HG03469 (cell line): Measurements from ENCODE around the gene ZC3H18.

ENCODE experiments used
- ATAC-seq: cut with Tn5 transposase; IDR thresholded peaks from one replicate; pipeline ENCODE4 v1.9.1; 2021; ENCODE audit warnings: mild to moderate bottlenecking, moderate library complexity, moderate number of reproducible peaks; ENCODE audit not compliant: unreplicated experiment

Gene ZC3H18

DNA sequence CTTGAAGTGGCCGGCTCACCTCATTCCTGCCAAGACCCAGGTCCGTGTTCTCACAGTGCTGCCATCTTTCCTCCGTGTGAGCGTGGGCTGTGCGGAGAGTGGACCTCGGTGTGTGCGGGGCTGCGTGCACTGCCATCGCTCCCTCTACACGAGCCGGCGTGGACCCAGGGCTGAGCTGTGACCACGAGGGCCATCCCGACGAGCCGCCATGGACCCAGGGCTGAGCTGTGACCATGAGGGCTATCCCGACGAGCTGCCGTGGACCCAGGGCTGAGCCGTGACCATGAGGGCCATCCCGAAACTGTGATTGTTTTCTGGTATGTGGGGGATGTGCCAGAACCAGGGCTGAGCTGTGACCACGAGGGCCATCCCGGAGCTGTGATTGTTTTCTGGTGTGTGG lies 101.6 kb downstream of the ZC3H18 start:
- no peak for ATAC-seq

DNA sequence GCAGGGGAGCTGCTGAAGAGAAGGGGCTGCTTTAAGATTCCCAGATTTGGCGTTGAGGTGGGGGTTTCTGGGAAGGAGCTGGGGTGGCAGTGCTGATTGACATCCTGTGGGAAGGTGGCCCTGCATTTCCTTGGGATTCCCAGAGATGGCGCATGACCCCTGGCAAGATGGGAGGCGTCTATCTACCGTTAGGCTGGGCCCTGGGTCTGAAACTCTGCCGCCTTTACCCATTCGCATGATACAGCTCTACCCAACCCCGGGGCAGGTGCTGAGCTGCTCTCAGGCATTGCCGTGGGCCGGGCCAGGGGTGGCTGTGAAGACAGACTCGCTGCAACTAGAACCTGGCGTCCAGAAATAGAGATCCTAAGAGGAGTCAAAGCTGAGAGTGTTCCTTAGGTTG lies 102.6 kb downstream of the ZC3H18 start:
- no peak for ATAC-seq

DNA sequence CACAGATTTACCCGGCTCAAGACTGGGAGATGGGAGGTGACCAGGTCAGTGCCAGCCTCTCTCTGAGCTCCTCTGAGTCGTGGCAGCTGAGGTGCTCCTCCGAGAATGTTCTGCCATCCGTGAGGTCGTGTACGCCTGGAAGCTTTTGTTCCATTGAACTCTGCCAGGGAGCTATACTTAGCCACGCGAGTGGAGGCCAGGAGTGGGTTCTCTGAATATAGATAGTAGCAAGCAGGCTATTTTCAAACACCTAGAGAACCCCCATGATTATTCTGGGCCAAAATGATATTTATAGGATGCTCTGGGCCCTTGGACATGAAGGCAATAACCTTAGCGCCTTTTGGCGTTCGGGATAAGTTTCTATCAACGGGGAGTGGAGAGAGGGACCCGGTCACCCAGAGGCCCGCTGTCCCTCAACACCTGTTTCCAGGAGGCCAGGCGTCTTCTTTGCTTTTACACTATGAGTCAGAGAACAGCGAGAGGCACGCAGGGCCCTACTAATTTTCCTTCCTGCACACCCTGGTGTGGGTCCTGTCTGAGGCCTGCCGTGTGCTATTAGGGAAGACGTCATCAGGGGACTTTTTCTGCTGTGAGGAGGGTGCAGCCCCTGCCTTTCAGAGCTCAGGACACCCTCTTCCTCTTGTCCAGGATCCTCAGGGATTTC lies 103.6 kb downstream of the ZC3H18 start:
- ATAC-seq: no peak

DNA sequence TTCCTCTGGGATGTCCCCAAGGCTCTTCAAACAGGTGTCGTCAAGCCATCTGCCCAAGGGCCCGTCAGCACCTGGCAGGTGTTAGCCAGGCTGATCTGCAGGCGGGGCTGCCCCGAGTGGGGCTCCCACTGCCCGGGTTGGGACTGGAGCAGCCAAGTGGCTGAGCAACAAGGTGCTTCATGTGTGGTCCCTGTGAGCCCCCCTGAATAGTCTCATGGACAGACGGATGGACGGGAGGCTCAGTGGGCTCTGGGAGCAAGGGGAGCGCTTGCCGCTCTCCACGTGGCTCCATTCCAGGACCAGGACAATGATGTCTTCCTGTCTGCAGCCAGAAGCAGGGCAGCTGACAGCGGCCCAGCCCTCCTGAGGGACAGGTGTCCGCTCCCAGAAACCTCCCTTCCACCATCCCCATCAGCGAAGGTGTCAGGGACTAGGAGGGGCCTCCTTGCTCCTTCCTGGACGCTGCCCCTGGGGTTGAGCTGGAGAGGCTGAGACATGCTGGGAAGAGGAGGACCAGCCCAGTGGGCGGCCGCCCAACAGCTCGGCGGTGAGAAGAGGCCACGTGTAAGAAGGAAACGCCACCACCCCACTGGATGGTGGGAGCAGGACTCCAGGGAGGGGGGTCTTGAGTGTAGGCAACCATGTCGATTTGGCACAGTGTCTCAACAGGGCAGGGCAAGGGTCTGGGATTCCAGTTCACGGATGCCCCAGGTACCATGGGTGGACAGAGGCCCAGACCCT lies 106.5 kb downstream of the ZC3H18 start:
- ATAC-seq: no peak

DNA sequence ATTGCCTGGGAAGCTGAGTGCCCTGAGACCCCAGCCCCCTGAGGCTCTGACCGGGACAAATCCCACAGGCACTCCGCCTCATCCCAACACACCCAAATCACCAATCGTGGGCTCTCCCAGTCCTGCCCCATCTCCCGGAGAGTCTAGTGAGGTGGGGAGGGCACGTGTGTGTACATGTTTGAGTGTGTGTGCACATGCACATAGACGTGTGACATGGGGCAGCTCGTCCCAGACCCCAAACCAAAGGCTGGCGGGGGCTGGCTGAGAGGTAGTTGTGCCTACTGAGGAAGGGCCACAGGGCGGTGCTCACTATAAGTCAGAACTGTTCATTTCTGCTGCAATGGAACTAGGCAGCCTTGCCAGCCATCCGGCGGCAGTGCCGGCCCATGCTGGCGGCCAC lies 107.5 kb downstream of the ZC3H18 start:
- ATAC-seq: no peak

DNA sequence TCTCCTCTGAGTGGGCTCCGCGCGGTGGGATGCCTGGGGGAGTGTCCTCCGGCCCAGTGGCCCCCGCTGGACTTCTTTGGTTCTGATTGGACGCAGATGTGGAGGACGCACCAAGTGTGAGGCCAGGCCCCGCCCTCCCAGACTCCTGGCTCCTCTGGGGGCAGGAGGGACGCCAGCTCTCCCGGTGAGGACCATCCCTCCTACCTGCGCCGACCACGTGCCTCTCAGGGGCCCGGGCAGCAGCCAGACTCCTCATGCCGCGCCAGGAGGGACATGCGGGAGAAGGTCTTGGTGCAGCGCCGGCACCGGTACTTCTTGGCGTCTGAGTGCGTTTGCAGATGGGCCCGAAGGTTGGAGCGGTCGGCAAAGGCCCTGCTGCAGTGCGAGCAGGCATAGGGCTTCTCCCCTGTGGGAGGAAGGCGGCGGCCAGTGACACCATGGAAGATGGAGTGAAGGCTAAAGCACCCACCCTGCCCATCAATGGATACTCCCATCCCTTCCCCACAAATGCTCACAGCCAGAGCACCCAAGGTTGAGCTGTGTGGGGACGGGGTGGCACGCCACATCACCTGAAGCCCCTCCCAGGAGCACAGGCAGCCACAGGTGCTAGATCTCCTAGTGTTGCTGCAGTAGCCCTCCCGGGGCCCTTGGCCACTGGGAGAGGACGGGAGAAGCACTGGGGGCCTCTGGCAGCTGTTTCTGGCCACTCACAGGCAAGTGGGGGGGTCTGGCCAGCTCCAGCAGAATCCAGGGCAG lies 108.2 kb downstream of the ZC3H18 start:
- ATAC-seq: no peak

DNA sequence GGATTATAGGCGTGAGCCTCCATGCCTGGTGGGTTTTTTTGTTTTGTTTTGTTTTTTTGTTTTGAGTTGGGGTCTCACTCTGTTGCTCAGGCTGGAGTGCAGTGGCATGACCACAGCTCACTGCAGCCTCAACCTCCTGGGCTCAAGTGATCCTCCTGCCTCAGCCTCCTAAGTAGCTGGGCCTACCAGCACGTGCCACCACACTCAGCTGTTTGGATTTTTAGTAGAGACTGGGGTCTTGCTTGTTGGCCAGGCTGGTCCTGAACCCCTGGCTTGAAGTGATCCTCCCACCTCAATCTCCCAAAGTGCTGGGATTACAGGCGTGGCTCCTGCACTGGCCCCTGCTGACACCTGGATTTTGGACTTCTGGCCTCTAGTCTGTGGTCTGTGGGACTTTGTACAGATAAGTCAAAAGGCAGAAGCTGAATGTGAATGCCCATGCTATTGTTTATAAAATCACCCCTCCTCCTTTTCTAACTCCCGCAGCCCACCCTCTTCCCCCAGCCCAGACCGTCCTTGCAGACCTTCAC lies 110.4 kb downstream of the ZC3H18 start:
- no peak for ATAC-seq

DNA sequence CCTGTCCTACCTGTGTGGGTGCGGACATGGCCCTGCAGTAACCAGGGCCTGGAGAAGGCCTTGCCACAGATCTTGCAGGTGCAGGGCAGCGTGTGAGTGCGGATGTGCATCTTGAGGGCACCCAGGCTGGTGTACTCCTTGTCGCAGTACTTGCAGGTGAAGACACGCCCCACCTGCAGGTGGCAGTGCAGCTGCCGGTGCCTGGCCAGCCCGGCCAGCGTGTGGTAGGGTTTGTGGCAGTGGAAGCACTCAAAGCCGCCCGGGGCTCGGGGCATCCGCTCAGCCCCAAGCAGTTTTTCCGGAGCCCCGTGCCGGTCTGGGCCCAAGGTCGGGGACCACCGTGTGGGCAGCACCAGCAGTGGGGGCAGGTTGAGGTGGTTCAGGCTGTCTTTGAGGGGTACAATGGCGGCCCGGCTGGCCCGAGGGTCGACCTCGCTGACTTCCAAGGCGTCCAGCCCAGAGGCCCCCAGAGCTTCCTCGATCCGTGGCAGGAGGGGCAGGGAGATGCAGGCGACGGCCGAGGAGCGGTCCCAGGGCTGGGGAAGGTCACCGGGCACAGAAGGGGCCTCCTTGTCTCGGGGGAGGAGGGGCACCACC lies 111.0 kb downstream of the ZC3H18 start:
- no peak for ATAC-seq
